NCI-H146 (cell line): ENCODE data around the gene ANKS3.

ENCODE experiments used
- DNase-seq: peaks from one replicate; lab custom pipeline; 2025; lab: John Stamatoyannopoulos, UW

ANKS3 gene

DNA sequence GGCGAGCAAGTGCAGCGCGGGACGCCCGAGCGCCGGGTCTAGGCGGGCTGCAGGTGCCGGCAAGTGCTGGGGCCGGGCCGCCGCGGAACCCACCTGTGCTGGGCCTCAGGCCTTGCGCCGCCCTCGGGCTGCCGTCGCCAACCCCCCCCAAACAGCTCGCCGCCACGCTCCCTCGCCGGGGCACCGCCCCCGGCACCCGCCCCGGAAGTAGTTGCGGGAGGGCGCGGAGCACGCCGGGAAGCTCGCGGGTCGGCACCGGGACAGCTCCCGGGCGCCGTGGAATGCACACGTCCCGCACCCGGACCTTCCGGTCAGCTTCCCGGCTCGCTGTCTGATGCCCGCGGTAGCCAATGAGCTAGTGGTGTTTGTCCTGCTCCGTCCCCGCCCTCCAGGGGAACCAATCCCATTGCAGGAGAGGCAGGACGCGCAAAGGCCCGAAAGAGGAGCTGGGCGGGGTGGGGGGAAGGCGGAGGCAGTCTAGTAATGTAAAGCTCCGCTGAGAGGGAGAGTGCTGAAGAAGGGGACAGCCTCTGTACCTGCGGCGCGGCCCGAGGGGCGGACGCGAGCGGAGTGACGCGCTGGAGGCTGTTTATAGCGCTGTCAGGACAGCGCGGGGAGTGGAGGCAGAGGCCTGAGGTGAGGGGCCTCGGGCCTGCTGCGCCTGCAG, at the start of gene ANKS3, which contains the start of gene DNAAF8:
Gene ANKS3, minus strand, starts transcription at position 209 of the 667 bp plus-strand sequence. CDS start 4,122 bp downstream, outside the sequence.
Gene DNAAF8, plus strand, starts transcription at position 475 of the 667 bp plus-strand sequence. CDS start 1,978 bp downstream, outside the sequence.
- DNase-seq = peak; percentile 97

- no peak for DNase-seq
These were observed 49.3 kb upstream of the ANKS3 start for GRCh38 chr16:4783251-4783950.

DNA sequence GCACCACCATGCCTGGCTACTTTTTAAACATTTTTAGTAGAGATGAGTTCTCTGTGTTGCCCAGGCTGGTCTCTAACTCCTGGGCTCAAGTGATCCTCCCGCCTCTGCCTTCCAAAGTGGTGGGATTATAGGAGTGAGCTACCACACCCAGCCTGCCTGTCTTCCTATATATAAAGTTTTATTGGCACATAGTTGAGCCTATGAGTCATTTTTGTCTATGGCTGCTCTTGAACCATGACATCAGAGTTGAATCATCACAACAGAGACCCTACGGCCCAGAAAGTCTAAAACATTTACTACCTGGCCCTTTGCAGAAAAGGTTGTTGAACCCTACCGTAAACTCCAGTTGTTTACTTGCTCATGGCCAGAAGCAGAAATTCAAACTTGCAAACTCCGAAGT, 46.2 kb upstream of the ANKS3 start:
- DNase-seq = no peak

GRCh38 chr16:4778050-4778392, 44.0 kb upstream of the ANKS3 start:
- no peak for DNase-seq

GRCh38 chr16:4777339-4778049, 43.4 kb upstream of the ANKS3 start:
- DNase-seq = no peak

- no peak for DNase-seq
These were observed 42.2 kb upstream of the ANKS3 start for GRCh38 chr16:4776141-4776705.

GRCh38 chr16:4775005-4775404, 40.9 kb upstream of the ANKS3 start:
- no peak for DNase-seq

DNA sequence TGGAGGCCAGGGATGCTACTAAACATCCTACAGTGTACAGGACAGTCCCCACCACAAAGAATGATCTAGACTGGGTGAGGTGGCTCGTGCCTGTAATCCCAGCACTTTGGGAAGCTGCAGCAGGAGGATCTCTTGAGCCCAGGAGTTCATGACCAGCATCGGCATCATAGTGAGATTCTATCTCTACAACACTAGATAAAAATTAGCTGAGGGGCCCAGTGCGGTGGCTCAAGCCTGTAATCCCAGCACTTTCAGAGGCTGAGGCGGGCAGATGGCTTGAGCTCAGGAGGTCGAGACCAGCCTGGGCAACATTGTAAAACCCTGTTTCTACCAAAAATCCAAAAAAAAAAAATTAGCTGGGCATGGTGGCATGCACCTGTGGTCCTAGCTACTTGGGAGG, 38.3 kb upstream of the ANKS3 start:
- DNase-seq = no peak

- DNase-seq = no peak
These were observed 37.6 kb upstream of the ANKS3 start for GRCh38 chr16:4771646-4772045.

- DNase-seq = no peak
These were observed 35.2 kb upstream of the ANKS3 start for GRCh38 chr16:4769306-4769638.

DNA sequence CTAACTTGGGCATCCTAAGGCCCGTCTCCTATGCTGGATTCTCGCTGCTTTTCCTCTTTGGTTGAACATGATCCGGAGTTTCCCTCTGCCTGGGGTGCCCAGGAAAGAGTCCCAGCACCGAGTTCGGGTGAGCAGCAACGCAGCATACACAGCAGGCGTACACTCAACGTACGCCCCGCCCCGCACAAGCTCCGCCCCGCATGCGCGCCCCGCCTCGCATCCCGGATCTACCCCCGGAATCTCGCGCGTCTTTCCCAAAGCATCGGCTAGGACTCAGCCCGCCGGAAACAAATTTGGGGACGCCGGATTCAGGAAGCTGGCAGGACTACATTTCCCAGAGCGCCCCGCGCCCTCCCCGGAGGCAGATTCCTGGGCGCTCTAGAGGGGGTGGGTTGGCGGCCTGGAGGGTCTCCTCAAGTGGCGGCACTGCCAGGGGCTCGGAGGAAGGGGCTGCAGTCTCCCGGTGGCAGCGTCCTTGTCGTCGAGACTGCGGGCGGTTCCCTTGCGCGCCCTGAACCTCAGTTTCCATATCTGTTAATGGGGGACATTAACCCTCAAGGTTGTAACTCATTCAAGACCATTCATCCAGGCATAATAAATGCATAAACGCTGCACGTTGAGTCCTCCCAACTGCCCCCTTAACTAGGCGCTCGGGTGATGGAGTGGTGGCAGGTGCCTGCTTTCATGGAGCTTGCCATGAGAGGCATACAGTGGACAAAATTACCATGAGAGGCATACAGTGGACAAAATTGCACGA, 34.7 kb upstream of the ANKS3 start:
- DNase-seq = peak; percentile 97

DNA sequence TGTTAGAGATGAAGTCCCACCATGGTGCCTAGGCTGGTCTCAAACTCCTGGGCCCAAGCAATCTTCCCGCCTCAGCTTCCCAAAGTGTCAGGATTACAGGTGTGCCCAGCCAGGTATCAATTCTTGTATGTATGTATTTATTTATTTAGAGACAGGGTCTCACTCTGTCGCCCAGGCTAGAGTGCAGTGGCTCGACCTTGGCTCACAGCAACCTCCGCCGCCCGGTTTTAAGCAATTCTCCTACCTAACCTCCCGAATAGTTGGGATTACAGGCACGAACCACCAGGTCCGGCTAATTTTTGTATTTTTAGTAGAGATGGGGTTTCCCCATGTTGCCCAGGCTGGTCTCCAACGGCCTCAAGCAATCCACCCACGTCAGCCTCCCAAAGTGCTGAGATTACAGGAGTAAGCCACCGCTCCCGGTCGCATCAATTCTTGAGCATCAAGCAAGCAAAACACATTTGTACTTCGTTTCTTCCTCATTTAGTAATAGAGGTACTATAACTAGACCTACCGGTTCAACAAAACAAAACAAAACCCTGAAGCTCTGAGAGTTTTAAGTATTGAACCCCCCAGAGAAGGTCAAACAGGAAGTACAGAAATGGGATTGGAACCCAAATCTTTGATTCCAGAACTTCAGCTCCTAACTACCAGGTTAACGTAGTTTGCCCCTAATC, 33.9 kb upstream of the ANKS3 start:
- DNase-seq = peak; percentile 45

DNA sequence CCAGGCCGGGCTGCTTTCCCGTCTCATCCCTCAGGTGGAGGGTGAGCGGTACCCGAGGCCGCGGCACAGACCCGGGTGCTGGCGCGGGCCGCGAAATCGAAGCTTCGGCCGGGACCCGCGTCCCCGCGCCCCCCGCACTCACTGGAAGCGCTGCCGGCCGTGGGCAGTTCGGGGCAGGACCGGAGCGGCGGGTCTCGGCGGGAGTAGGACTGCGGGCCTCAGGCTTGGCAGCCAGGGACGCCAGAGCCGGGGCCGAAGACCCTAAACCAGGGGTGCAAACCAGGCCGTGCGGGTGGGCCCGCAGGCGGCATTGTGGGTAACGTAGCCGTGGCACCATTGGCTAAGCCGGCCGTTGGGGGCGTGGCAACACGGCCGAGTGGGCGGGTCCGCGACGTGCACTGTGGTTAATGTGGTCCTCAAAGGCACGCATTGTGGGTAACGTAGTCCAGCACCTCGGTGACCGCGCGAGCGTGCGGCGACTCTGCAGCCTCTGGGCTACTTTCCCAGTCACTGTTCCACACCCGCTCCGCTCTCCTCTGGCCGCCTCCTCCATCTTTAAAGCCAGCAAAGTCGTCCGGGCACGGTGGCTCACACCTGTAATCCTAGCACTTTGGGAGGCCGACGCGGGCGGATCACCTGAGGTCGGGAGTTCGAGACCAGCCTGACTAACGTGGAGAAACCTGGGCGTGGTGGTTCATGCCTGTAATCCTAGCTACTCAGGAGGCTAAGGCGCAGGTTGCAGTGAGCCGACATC, 33.0 kb upstream of the ANKS3 start, which contains the start of gene ZNF500:
Gene ZNF500, minus strand, starts transcription at position 288 of the 754 bp plus-strand sequence. CDS start 1,184 bp downstream, outside the sequence.
- peak; percentile 98 for DNase-seq

- DNase-seq = peak; percentile 42
These were observed 31.7 kb upstream of the ANKS3 start for GRCh38 chr16:4765511-4766474.

GRCh38 chr16:4763791-4764190, 29.7 kb upstream of the ANKS3 start:
- no peak for DNase-seq

- no peak for DNase-seq
These were observed 28.1 kb upstream of the ANKS3 start for GRCh38 chr16:4762205-4762604.

- DNase-seq = no peak
These were observed 26.3 kb upstream of the ANKS3 start for GRCh38 chr16:4760221-4760910.

DNA sequence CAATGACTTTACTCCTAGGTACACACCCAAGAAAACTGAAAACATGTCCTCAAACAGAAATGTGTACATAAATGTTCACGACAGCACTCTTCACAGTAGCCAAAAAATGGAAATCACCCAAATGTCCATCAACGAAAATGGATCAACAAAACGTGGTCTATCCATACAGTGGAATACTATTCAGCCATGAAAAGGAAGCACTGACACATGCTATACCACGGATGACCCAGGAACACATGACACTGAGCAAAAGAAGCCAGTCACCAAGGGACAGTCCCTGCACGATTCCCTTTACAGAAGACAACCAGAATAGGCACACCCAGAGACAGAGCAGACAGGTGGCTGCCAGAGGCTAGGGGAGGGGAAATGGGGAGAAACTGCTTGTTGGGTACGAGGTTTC, 21.6 kb upstream of the ANKS3 start:
- DNase-seq = no peak

GRCh38 chr16:4754865-4755264, 20.8 kb upstream of the ANKS3 start:
- DNase-seq = no peak
